SK-N-SH (cell line): ENCODE measurements around the gene RITA1. TPM values are rescaled to one million over a fixed set of nuclear protein-coding genes. Genes with fewer than 3 reads are reported as not detected.

ENCODE experiments used
- CTCF ChIA-PET: fragments of 300-600, 350-600 bp; formaldehyde crosslinking; extraction: SDS; loops from one replicate; lab custom pipeline; 2021; lab: Yijun Ruan, JAX
- POLR2A ChIA-PET: fragments of 350-600 bp; sonication (Branson Sonifier 250); formaldehyde crosslinking; extraction: SDS; loops from one replicate; lab custom pipeline; 2020; ENCODE audit warnings: antibody characterized with exemption, inconsistent platforms; lab: Yijun Ruan, JAX
- DNase-seq: peaks from one replicate; pipeline ENCODE4 v3.0.0; 2012
- H2AFZ ChIP-seq: fragments of 200-600 bp; sonication (generic); 2 replicates; pipeline ENCODE4 v1.8.1; 2016; ENCODE audit warnings: antibody characterized with exemption, mild to moderate bottlenecking, low read depth
- H3F3A ChIP-seq: fragments of 200-600 bp; sonication (generic); replicated peaks from 2 replicates; pipeline ENCODE3; 2016; ENCODE audit warnings: antibody characterized with exemption, mild to moderate bottlenecking; ENCODE audit not compliant: insufficient read depth
- H3K27ac ChIP-seq, 2 experiments: fragments of 200-500 bp in 1 of 2; fragments of 200-600 bp in 1 of 2; sonication (Bioruptor generic) in 1 of 2; sonication (generic), shearing (Covaris generic) in 1 of 2; 2 replicates each; pipeline versions ENCODE4 v1.5.1 to v1.6.1; 2014 to 2016; ENCODE audit warnings: low read depth in 2 of 2, inconsistent platforms in 1 of 2, low read length in 1 of 2, mild to moderate bottlenecking in 1 of 2, mixed read lengths in 1 of 2
- H3K27me3 ChIP-seq: fragments of 200-600 bp; sonication (generic), shearing (Covaris generic); 2 replicates; pipeline ENCODE4 v1.6.1; 2016; ENCODE audit warnings: mixed run types; ENCODE audit not compliant: insufficient read depth
- H3K36me3 ChIP-seq, 2 experiments: fragments of 200-500 bp in 1 of 2; fragments of 200-600 bp in 1 of 2; sonication (Bioruptor generic) in 1 of 2; sonication (generic) in 1 of 2; replicated peaks in 1 of 2; 2 replicates each; pipeline versions ENCODE3 to v1.5.1; 2014 to 2016; ENCODE audit warnings: low read length in 1 of 2, mild to moderate bottlenecking in 1 of 2; ENCODE audit not compliant: insufficient read depth in 2 of 2, control insufficient read depth in 1 of 2
- H3K4me1 ChIP-seq, 2 experiments: fragments of 200-500 bp in 1 of 2; fragments of 200-600 bp in 1 of 2; sonication (Bioruptor generic) in 1 of 2; sonication (generic), shearing (Covaris generic) in 1 of 2; 2 replicates each; pipeline versions ENCODE4 v1.5.1 to v1.6.1; 2014 to 2016; ENCODE audit warnings: low read depth in 1 of 2, low read length in 1 of 2, mixed run types in 1 of 2; ENCODE audit not compliant: insufficient read depth in 2 of 2, control insufficient read depth in 1 of 2
- H3K4me2 ChIP-seq: fragments of 200-600 bp; sonication (generic), shearing (Covaris generic); 2 replicates; pipeline ENCODE4 v1.6.1; 2017; ENCODE audit warnings: mixed run types
- H3K4me3 ChIP-seq, 2 experiments: fragments of 200-500 bp in 1 of 2; fragments of 200-600 bp in 1 of 2; sonication (Bioruptor generic) in 1 of 2; sonication (generic), shearing (Covaris generic) in 1 of 2; 2 replicates each; pipeline versions ENCODE4 v1.5.1 to v1.8.1; 2014 to 2016; ENCODE audit warnings: low read depth in 2 of 2, inconsistent platforms in 1 of 2, low read length in 1 of 2, mild to moderate bottlenecking in 1 of 2, mixed read lengths in 1 of 2, moderate library complexity in 1 of 2
- H3K79me2 ChIP-seq: fragments of 200-600 bp; sonication (generic); 2 replicates; pipeline ENCODE4 v1.8.1; 2017; ENCODE audit warnings: mild to moderate bottlenecking; ENCODE audit not compliant: insufficient read depth
- H3K9ac ChIP-seq: fragments of 200-600 bp; sonication (generic); 2 replicates; pipeline ENCODE4 v1.6.1; 2017; ENCODE audit warnings: mixed run types
- H3K9me2 ChIP-seq: fragments of 200-600 bp; sonication (generic); 2 replicates; pipeline ENCODE4 v1.6.1; 2017; ENCODE audit warnings: mixed run types
- H3K9me3 ChIP-seq: fragments of 200-600 bp; sonication (generic); 2 replicates; pipeline ENCODE4 v1.6.1; 2017; ENCODE audit warnings: mixed run types, mild to moderate bottlenecking, moderate library complexity
- H4K20me1 ChIP-seq: fragments of 200-600 bp; sonication (generic); 2 replicates; pipeline ENCODE4 v1.6.1; 2017; ENCODE audit warnings: mild to moderate bottlenecking, mixed run types; ENCODE audit not compliant: insufficient read depth
- CTCF ChIP-seq: fragments of 200-600 bp; sonication (generic); IDR thresholded peaks from 2 replicates; pipeline ENCODE4 v1.6.1; 2017; ENCODE audit warnings: antibody characterized with exemption, mild to moderate bottlenecking, moderate library complexity
- EP300 ChIP-seq, 2 experiments: IDR thresholded peaks; 2 replicates each; pipeline versions ENCODE4 v1.4.0 to v1.6.1; 2012; ENCODE audit warnings: borderline replicate concordance in 1 of 2, low read depth in 1 of 2, low read length in 1 of 2
- EZH2phosphoT487 ChIP-seq: fragments of 200-600 bp; sonication (generic); IDR thresholded peaks from 2 replicates; pipeline ENCODE4 v1.6.1; 2017; ENCODE audit warnings: low read depth, mixed run types, mild to moderate bottlenecking, antibody characterized with exemption, moderate library complexity, borderline replicate concordance
- FOSL2 ChIP-seq: IDR thresholded peaks from 2 replicates; pipeline ENCODE4 v1.4.0; 2012; ENCODE audit warnings: low read depth, mild to moderate bottlenecking, moderate library complexity, borderline replicate concordance
- IRF3 ChIP-seq: fragments of 150-350 bp; IDR thresholded peaks from 2 replicates; pipeline ENCODE4 v1.6.1; 2016; ENCODE audit warnings: mild to moderate bottlenecking, low read depth, low read length
- MAX ChIP-seq: IDR thresholded peaks from 2 replicates; pipeline ENCODE4 v1.4.0; 2012; ENCODE audit warnings: low read depth
- MXI1 ChIP-seq: IDR thresholded peaks from 2 replicates; pipeline ENCODE4 v1.6.1; 2012; ENCODE audit warnings: mild to moderate bottlenecking, low read depth, low read length, improper control_type of control experiment
- NRF1 ChIP-seq: IDR thresholded peaks from 2 replicates; pipeline ENCODE4 v1.6.1; 2012; ENCODE audit warnings: low read depth, mild to moderate bottlenecking, low read length
- POLR2AphosphoS5 ChIP-seq: IDR thresholded peaks from 2 replicates; pipeline ENCODE4 v1.6.1; 2012; ENCODE audit warnings: low read depth, low read length
- RAD21 ChIP-seq: IDR thresholded peaks from 2 replicates; pipeline ENCODE4 v1.6.1; 2012; ENCODE audit warnings: mild to moderate bottlenecking, low read length
- RCOR1 ChIP-seq: fragments of 150-350 bp; IDR thresholded peaks from 2 replicates; pipeline ENCODE4 v1.6.1; 2017; ENCODE audit warnings: antibody characterized with exemption, low read length
- RFX5 ChIP-seq: IDR thresholded peaks from 2 replicates; pipeline ENCODE4 v1.6.1; 2012; ENCODE audit warnings: mild to moderate bottlenecking, improper control_type of control experiment, low read length
- RXRA ChIP-seq: IDR thresholded peaks from 2 replicates; pipeline ENCODE4 v1.4.0; 2012; ENCODE audit warnings: low read depth, mild to moderate bottlenecking, borderline replicate concordance
- TCF12 ChIP-seq: IDR thresholded peaks from 2 replicates; pipeline ENCODE4 v1.4.0; 2012
- TEAD4 ChIP-seq: IDR thresholded peaks from 2 replicates; pipeline ENCODE4 v1.4.0; 2012; ENCODE audit warnings: mild to moderate bottlenecking, borderline replicate concordance; ENCODE audit not compliant: insufficient read depth
- ZBTB33 ChIP-seq: IDR thresholded peaks from 2 replicates; pipeline ENCODE4 v1.4.0; 2012; ENCODE audit warnings: low read depth, borderline replicate concordance
- WGBS: methylation state at CpG from one replicate; pipeline ENCODE4 v1.1.6; 2017; ENCODE audit warnings: low lambda C conversion rate; 5-methylcytosine and 5-hydroxymethylcytosine counted together
- polyA plus RNA-seq, 3 experiments: library from polyadenylated mRNA; depleted of rRNA; stranded (reverse); fragments of >200 nt; gene quantifications; 2 replicates each; pipeline ENCODE4 v1.2.3, GENCODE V29; 2012

RITA1 gene
- polyA plus RNA-seq, 1 of the 3 experiments (the other 2 are of a cell fraction) = 21.1 TPM

GRCh38 chr12:113157218-113157859, 28.2 kb upstream of the RITA1 start (continued):
- no peak for TF ChIP-seq NRF1

- Histone ChIP-seq H3K36me3 (peaks cover 5 to 42% of the 10 kb centered on the region in 2 experiments), H3K4me1 (peaks cover 7 to 28% of the 10 kb centered on the region in 2 experiments; a peak in 2 of 4 replicates), H3K79me2 (no peaks in the 10 kb centered on the region), H3K4me2 (no peak overlapping the region), H2AFZ (no peak overlapping the region), H3K9me2 (no peaks in the 10 kb centered on the region), H3K4me3 (no peak overlapping the region), H4K20me1 (peaks cover 8% of the 10 kb centered on the region; the same call in 1 of the 2 replicates), H3K9me3 (no peaks in the 10 kb centered on the region), H3K9ac (no peak overlapping the region), H3K27me3 (peaks cover 12% of the 10 kb centered on the region; the same call in 1 of the 2 replicates), H3K27ac (no peak overlapping the region), H3F3A (peaks cover 10% of the 10 kb centered on the region)
- TF ChIP-seq EZH2phosphoT487 (no peak), MXI1 (no peak), NRF1 (no peak), TEAD4 (no peak), EP300 (IDR thresholded peaks at IDR 0.05; ENCODE audit: borderline replicate concordance in 1 of 2, low read depth in 1 of 2, low read length in 1 of 2) (no peak), IRF3 (no peak), RAD21 (no peak), FOSL2 (no peak), RFX5 (no peak)
- POLR2A ChIA-PET = no interaction called here
- CTCF ChIA-PET = interaction anchor here (1.1 to 5.6 kb wide), 6 partner anchors 8 to 110 kb away, joined by 3 to 27 read pairs (median 4); partner anchors contain the start of gene RASAL1
- WGBS = 93% methylated on average over 15 of the region's 26 CpGs
- DNase-seq = no peak
Observed at GRCh38 chr12:113158439-113159203, 26.9 kb upstream of the RITA1 start.

GRCh38 chr12:113159937-113160336, 25.6 kb upstream of the RITA1 start:
- H3K27ac ChIP-seq = peak overlapping the region in 1 of 2 experiments; percentile 69; a peak in 1 of 4 replicates
- no peak overlapping the region for H3K4me2 ChIP-seq
- no peaks in the 10 kb centered on the region for H3K9me2 ChIP-seq
- ChIA-PET POLR2A (no interaction called here), CTCF (interaction anchor here (0.7 to 5.6 kb wide), 5 partner anchors 9 to 167 kb away, joined by 3 to 39 read pairs (median 5); partner anchors contain the start of gene RASAL1)
- no peaks in the 10 kb centered on the region for H3K79me2 ChIP-seq
- TF ChIP-seq NRF1 = no peak
- no peak for TF ChIP-seq MXI1
- TF ChIP-seq TCF12 = no peak
- TF ChIP-seq MAX = no peak
- TF ChIP-seq ZBTB33 = no peak
- TF ChIP-seq IRF3 = no peak
- no peak for TF ChIP-seq POLR2AphosphoS5
- no peak for TF ChIP-seq TEAD4
- no peak for TF ChIP-seq RXRA
- no peak for TF ChIP-seq RCOR1
- TF ChIP-seq CTCF = no peak
- H3K4me1 ChIP-seq = peaks cover 7 to 23% of the 10 kb centered on the region in 2 experiments; a peak in 2 of 4 replicates
- H3K9ac ChIP-seq = no peak overlapping the region
- WGBS = 84% methylated on average over 6 of the region's 7 CpGs
- H3F3A ChIP-seq = peaks cover 8% of the 10 kb centered on the region
- peaks cover 9 to 46% of the 10 kb centered on the region in 2 experiments for H3K36me3 ChIP-seq
- no peak for DNase-seq
- no peaks in the 10 kb centered on the region for H3K9me3 ChIP-seq
- no peak overlapping the region for H3K4me3 ChIP-seq
- H2AFZ ChIP-seq = no peak overlapping the region
- no peaks in the 10 kb centered on the region; the same call in 1 of the 2 replicates for H3K27me3 ChIP-seq
- peaks cover 8% of the 10 kb centered on the region; the same call in 1 of the 2 replicates for H4K20me1 ChIP-seq
